Head of caudate nucleus (tissue), 42 donors: Measurements from ENCODE around the gene BUB3.

Source experiments
- DNase-seq, 42 donors: peaks; one replicate each; pipeline versions ENCODE4 v3.0.0 to v3.0.0-alpha.2; 2020 to 2021; ENCODE audit warnings: mixed read lengths in 7 of 42
- intact Hi-C: fragments of 100-400 bp; cut with DNase I; formaldehyde crosslinking; loops from one replicate; pipeline ENCODE4 v1.15.0; 2022

Gene BUB3

GRCh38 chr10:123140164-123140982 is 13.8 kb upstream of the BUB3 start:
- no peak for DNase-seq
- intact Hi-C loops = no loop called here

- DNase-seq = no peak
- intact Hi-C loops = no loop called here
Observed at GRCh38 chr10:123140983-123141390, 13.2 kb upstream of the BUB3 start.

- intact Hi-C loops = no loop called here
- no peak for DNase-seq
Observed at GRCh38 chr10:123141791-123142700, 12.2 kb upstream of the BUB3 start.

GRCh38 chr10:123142701-123143161 is 11.5 kb upstream of the BUB3 start:
- no peak for DNase-seq
- intact Hi-C loops = no loop called here

- intact Hi-C loops = no loop called here
- no peak for DNase-seq
Observed at GRCh38 chr10:123143162-123143824, 10.9 kb upstream of the BUB3 start.

- DNase-seq = no peak
- intact Hi-C loops = no loop called here
Observed at GRCh38 chr10:123143825-123144168, 10.4 kb upstream of the BUB3 start.

- intact Hi-C loops = no loop called here
- no peak for DNase-seq
Observed at GRCh38 chr10:123144697-123145541, 9.3 kb upstream of the BUB3 start.

- no peak for DNase-seq
- intact Hi-C loops = no loop called here
Observed at GRCh38 chr10:123145542-123146012, 8.6 kb upstream of the BUB3 start.

GRCh38 chr10:123146013-123146893 is 7.9 kb upstream of the BUB3 start:
- intact Hi-C loops = no loop called here

GRCh38 chr10:123146894-123147634 is 7.1 kb upstream of the BUB3 start:
- intact Hi-C loops = no loop called here
- DNase-seq = no peak

More at GRCh38 chr10:123146013-123146893, 7.9 kb upstream of the BUB3 start:
- no peak for DNase-seq

- intact Hi-C loops = no loop called here
- DNase-seq = no peak
Observed at GRCh38 chr10:123147635-123148413, 6.4 kb upstream of the BUB3 start, which contains the start of gene HMX2. Gene HMX2, plus strand, starts transcription at chr10:123148136. Its CDS starts 243 bp downstream, at chr10:123148379.

GRCh38 chr10:123148414-123149161 is 5.6 kb upstream of the BUB3 start:
- no peak for DNase-seq
- intact Hi-C loops = no loop called here

- DNase-seq = no peak
- intact Hi-C loops = no loop called here
Observed at GRCh38 chr10:123149162-123149567, 5.0 kb upstream of the BUB3 start.

GRCh38 chr10:123149568-123150270 is 4.5 kb upstream of the BUB3 start:
- no peak for DNase-seq
- intact Hi-C loops = loop anchor here (10.0 kb wide), 1 partner anchor 145 kb away; no protein-coding TSS in a partner anchor
